WI38 (cell line): Measurements from ENCODE around the gene BCL11A.

Experiments used
- H3K4me3 ChIP-seq: 2 replicates; pipeline ENCODE4 v1.5.1; 2011; ENCODE audit warnings: low read depth, mild to moderate bottlenecking, control low read depth, low read length
- TF ChIP-seq, protein P1 (sequence below): IDR thresholded peaks from 2 replicates; pipeline ENCODE4 v1.5.1; 2012; ENCODE audit warnings: low read depth, mild to moderate bottlenecking, control low read depth, low read length

The BCL11A gene

GRCh38 chr2:60473546-60473945 lies 79.9 kb downstream of the BCL11A start:
- TF ChIP-seq, protein P1, sequence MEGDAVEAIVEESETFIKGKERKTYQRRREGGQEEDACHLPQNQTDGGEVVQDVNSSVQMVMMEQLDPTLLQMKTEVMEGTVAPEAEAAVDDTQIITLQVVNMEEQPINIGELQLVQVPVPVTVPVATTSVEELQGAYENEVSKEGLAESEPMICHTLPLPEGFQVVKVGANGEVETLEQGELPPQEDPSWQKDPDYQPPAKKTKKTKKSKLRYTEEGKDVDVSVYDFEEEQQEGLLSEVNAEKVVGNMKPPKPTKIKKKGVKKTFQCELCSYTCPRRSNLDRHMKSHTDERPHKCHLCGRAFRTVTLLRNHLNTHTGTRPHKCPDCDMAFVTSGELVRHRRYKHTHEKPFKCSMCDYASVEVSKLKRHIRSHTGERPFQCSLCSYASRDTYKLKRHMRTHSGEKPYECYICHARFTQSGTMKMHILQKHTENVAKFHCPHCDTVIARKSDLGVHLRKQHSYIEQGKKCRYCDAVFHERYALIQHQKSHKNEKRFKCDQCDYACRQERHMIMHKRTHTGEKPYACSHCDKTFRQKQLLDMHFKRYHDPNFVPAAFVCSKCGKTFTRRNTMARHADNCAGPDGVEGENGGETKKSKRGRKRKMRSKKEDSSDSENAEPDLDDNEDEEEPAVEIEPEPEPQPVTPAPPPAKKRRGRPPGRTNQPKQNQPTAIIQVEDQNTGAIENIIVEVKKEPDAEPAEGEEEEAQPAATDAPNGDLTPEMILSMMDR, result no peak
- H3K4me3 ChIP-seq, result no peak overlapping the region

- no peak overlapping the region for H3K4me3 ChIP-seq
- TF ChIP-seq, protein P1, result no peak
Measured at GRCh38 chr2:60472663-60473289, 80.7 kb downstream of the BCL11A start.

GRCh38 chr2:60472041-60472440 lies 81.4 kb downstream of the BCL11A start:
- H3K4me3 ChIP-seq, result no peak overlapping the region
- TF ChIP-seq, protein P1, result no peak

GRCh38 chr2:60470340-60470739 lies 83.1 kb downstream of the BCL11A start:
- TF ChIP-seq, protein P1, result no peak
- no peak overlapping the region for H3K4me3 ChIP-seq

DNA sequence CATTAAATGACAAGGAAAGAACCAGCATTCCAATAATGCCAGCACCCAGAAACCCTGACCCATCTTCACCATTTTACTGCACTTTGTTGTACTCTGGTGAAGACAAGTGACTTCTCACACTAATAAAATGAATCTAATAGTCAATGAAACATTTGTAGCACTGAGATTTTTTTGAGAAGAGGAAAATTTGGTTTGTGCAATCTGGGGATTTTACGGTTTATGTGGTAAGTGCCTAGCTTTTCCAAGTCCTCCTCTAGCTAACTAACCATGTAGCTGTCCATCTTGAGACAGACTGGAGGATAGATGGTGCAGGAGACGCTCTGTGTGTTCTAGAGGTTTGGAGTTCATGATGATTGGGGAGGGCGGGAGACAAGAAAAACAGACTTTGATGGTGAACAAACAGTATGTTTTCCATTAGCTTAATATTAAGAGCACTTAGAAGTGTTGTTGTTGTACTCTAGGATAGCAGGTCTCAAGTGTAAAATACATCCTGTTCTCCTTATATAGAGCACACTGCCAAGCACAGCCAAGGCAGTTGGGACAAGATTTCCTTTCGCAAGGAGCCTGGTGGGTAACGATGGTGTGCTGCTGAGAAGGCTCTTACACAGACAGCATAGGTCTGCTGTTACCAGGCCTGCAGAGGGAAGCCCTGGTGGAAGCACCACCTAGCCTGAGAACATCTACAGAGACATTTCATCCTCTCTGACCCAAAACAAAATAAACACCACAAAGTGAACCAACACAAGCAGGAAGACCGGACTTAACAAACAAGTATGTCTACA lies 83.7 kb downstream of the BCL11A start:
- no peak overlapping the region for H3K4me3 ChIP-seq
- TF ChIP-seq, protein P1, result no peak

GRCh38 chr2:60468382-60469085 lies 84.9 kb downstream of the BCL11A start:
- no peak overlapping the region for H3K4me3 ChIP-seq
- TF ChIP-seq, protein P1, result no peak
